KMS-11 (cell line): Measurements from ENCODE around the gene ZNF541.

Experiments
- H2AFZ ChIP-seq: fragments of 200-600 bp; sonication (generic); 2 replicates; pipeline ENCODE4 v1.6.1; 2016; ENCODE audit warnings: antibody characterized with exemption, mixed run types, low read depth
- H3K27ac ChIP-seq: fragments of 200-600 bp; sonication (generic); 2 replicates; pipeline ENCODE4 v1.6.1; 2016; ENCODE audit warnings: mild to moderate bottlenecking, mixed run types
- H3K27me3 ChIP-seq: fragments of 200-600 bp; sonication (generic); 2 replicates; pipeline ENCODE4 v1.6.1; 2017; ENCODE audit warnings: mild to moderate bottlenecking, low read depth, mixed run types, moderate library complexity; ENCODE audit not compliant: insufficient read depth
- H3K36me3 ChIP-seq: fragments of 200-600 bp; sonication (generic); 2 replicates; pipeline ENCODE4 v1.6.1; 2017; ENCODE audit warnings: mild to moderate bottlenecking, mixed run types; ENCODE audit not compliant: insufficient read depth
- H3K4me1 ChIP-seq: fragments of 200-600 bp; sonication (generic); 2 replicates; pipeline ENCODE4 v1.6.1; 2016; ENCODE audit warnings: mild to moderate bottlenecking, low read depth, mixed run types; ENCODE audit not compliant: poor library complexity, severe bottlenecking
- H3K4me2 ChIP-seq: fragments of 200-600 bp; sonication (generic); 2 replicates; pipeline ENCODE4 v1.7.0; 2016; ENCODE audit warnings: mild to moderate bottlenecking, mixed run types
- H3K4me3 ChIP-seq: fragments of 200-600 bp; sonication (generic); IDR thresholded peaks from 2 replicates; pipeline ENCODE4 v1.6.1; 2017; ENCODE audit warnings: low read depth, low read length, mixed read lengths; ENCODE audit not compliant: insufficient read depth
- H3K79me2 ChIP-seq: fragments of 200-600 bp; sonication (generic); 2 replicates; pipeline ENCODE4 v1.6.1; 2016; ENCODE audit warnings: low read depth, mixed run types; ENCODE audit not compliant: insufficient read depth
- H3K9ac ChIP-seq: fragments of 200-600 bp; sonication (generic); 2 replicates; pipeline ENCODE4 v1.6.1; 2016; ENCODE audit warnings: mild to moderate bottlenecking, mixed run types
- H4K20me1 ChIP-seq: fragments of 200-600 bp; sonication (generic); 2 replicates; pipeline ENCODE4 v1.6.1; 2016; ENCODE audit warnings: mild to moderate bottlenecking, mixed run types; ENCODE audit not compliant: insufficient read depth
- CTCF ChIP-seq: fragments of 200-600 bp; sonication (generic); conservative IDR thresholded peaks from 2 replicates; pipeline ENCODE4 v1.6.1; 2017; ENCODE audit warnings: low read depth, mild to moderate bottlenecking, antibody characterized with exemption, low read length, moderate library complexity, mixed read lengths

The ZNF541 gene

GRCh38 chr19:47572635-47573034 is 313 bp downstream of the ZNF541 start:
- no peak overlapping the region for H3K4me3 ChIP-seq
- H3K4me1 ChIP-seq: no peaks in the 10 kb centered on the region
- no peak overlapping the region for H3K9ac ChIP-seq
- H3K27me3 ChIP-seq: no peaks in the 10 kb centered on the region; the same call in 1 of the 2 replicates
- H3K27ac ChIP-seq: no peak overlapping the region
- no peak for TF ChIP-seq CTCF
- no peak overlapping the region for H3K4me2 ChIP-seq
- H2AFZ ChIP-seq: no peak overlapping the region
- no peaks in the 10 kb centered on the region for H4K20me1 ChIP-seq
- H3K79me2 ChIP-seq: no peaks in the 10 kb centered on the region
- H3K36me3 ChIP-seq: no peaks in the 10 kb centered on the region

- no peak for TF ChIP-seq CTCF
Observed at GRCh38 chr19:47569331-47569730, 3.6 kb downstream of the ZNF541 start.

GRCh38 chr19:47564081-47564480 is 8.9 kb downstream of the ZNF541 start:
- Histone ChIP-seq H3K4me1 (peaks cover 38% of the 10 kb centered on the region), H3K27me3 (peaks cover 7% of the 10 kb centered on the region; the same call in 1 of the 2 replicates), H3K79me2 (no peaks in the 10 kb centered on the region), H3K4me2 (no peak overlapping the region), H3K27ac (no peak overlapping the region), H3K36me3 (no peaks in the 10 kb centered on the region), H3K4me3 (no peak overlapping the region), H2AFZ (no peak overlapping the region), H3K9ac (no peak overlapping the region), H4K20me1 (no peaks in the 10 kb centered on the region)
- TF ChIP-seq CTCF: no peak

More at GRCh38 chr19:47569331-47569730, 3.6 kb downstream of the ZNF541 start:
- Histone ChIP-seq H4K20me1 (no peaks in the 10 kb centered on the region), H3K27me3 (no peaks in the 10 kb centered on the region; the same call in 1 of the 2 replicates), H3K27ac (no peak overlapping the region), H3K4me3 (no peak overlapping the region), H3K36me3 (no peaks in the 10 kb centered on the region), H3K4me2 (no peak overlapping the region), H3K79me2 (no peaks in the 10 kb centered on the region), H3K4me1 (no peaks in the 10 kb centered on the region), H2AFZ (no peak overlapping the region), H3K9ac (no peak overlapping the region)

GRCh38 chr19:47561440-47562057 is 11.4 kb downstream of the ZNF541 start:
- peak overlapping the region; percentile 10; the same call in 1 of the 2 replicates for H3K27ac ChIP-seq
- peaks cover 8% of the 10 kb centered on the region; the same call in 1 of the 2 replicates for H3K27me3 ChIP-seq
- H3K4me1 ChIP-seq: peaks cover 39% of the 10 kb centered on the region
- no peaks in the 10 kb centered on the region for H3K36me3 ChIP-seq
- no peak for TF ChIP-seq CTCF
- peak overlapping the region; percentile 22; the same call in 1 of the 2 replicates for H2AFZ ChIP-seq
- no peak overlapping the region for H3K9ac ChIP-seq
- no peak overlapping the region for H3K4me3 ChIP-seq
- peak overlapping the region; percentile 91 for H3K4me2 ChIP-seq
- no peaks in the 10 kb centered on the region for H3K79me2 ChIP-seq
- H4K20me1 ChIP-seq: no peaks in the 10 kb centered on the region
